ENCODE results near the gene MYRIP. TPM values are rescaled to one million over a fixed set of nuclear protein-coding genes. Genes with fewer than 3 reads are reported as not detected.

The MYRIP gene
- 1 to 10 TPM in 1 of 2 donors, under 1 TPM in 1; 0.33 to 3.1 TPM for total RNA-seq

DNA sequence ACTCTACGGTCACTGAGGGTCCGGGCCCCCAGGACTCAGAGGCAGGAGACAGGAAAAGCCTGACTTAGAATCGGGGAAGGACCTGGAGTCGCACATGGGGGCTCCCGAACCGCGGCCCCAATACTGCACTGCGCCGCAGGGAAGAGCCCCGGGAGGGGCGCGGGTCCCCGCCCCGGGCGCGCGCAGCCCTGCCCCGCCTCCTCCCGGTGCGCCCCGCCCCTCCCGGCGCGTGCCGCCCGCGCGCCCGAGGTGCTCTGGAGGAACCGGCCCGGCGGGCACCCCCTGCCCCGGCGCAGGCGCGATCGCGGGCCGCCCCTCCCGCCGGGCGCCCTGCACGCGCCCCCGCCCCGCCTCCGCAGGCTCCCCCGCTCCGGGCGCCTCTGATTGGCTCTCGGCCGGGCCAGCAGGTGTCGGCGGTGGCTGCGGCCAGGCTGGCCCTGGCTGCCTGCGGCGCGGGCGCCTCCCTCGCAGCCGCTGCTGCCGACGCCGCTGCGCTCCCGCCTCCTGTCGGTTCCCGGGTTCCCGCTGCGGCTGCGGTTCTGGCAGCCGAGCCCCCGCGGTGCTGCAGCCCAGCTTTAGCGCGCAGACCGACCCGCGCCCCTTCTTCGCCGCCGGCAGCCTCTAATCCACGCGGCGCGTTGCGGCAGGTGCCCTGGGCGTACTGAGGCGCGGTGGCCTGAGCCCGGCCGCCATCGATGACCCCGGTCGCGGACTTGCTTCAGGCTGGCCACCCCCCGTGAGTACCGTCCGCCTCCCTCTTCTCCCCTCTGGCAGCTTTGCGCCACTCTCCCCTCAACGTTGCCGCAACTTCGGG is at the start of gene MYRIP:
Gene MYRIP, plus strand, starts transcription at position 429 of the 814 bp plus-strand sequence. CDS start 91,208 bp downstream, outside the sequence.

DNA sequence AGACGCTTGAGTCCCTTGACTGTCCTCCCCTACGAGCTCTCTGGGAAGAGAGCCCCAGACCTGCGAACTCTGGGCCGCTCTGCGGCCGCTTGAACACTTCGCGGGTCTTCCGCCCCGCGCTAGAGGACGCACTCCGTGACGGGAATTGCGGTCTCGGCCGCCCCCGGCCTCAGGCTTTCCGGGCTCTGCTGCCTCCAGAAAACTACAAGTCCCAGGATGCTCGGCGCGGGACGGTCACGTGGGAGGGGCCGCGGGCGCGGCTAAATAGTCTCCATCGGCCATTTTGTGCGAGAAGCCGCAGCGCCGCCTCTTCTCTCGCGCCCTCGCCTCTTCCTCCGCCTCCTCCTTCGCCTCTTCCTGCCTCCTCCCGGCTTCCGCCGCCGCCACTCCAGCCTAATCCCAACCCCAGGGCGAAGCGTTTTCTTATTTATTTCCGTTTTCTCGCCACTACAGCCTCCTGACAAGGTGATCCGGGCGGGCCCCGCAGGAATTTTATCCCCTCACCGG is 500.1 kb downstream of the MYRIP start, which contains the start of gene EIF1B:
Gene EIF1B, plus strand, starts transcription at position 290 of the 507 bp plus-strand sequence. CDS start 235 bp downstream, outside the sequence.

Small RNA genes within 50 kb of the gene (small RNA-seq; reads per million reads assigned to genes)
- gene RF00264 (0 to 0.04 reads per million in 2 donors), gene RN7SL411P (0 reads per million in 2 donors), gene RNU4-56P (0 reads per million in 2 donors)

Measured in melanocyte of skin (primary cell).